TTC549 (cell line): ENCODE measurements around the gene SCYGR3.

ENCODE experiments used
- FAIRE-seq: peaks from 2 replicates; lab custom pipeline; 2012; peaks lifted over from hg19 to GRCh38; lab: Jason Lieb, UNC

SCYGR3 gene

GRCh38 chr2:227614740-227615139 lies at the start of gene SCYGR3:
Gene SCYGR3 (minus strand): TSS chr2:227614840. CDS start chr2:227614840, 0 bp downstream.
- FAIRE-seq, result no peak

DNA sequence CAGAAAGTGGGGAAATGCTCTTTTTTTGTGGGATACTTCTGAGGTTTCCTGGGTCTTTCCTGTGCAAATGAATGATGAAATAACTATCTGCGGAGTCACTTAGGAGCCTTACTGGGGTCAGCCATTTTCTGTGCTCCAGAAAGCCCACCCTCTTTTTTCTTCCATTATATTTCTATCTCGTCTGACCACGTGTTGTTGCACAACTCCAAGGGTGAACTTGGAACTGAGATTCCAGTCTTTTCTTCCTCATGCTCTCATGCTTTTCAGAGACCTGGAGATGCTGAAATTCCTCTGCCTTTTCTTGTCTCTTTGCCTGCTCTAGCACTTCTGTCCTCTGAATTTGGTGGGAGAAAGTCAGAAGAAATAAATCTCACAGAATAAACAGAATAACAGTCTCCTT lies 47.2 kb upstream of the SCYGR3 start:
- no peak for FAIRE-seq

DNA sequence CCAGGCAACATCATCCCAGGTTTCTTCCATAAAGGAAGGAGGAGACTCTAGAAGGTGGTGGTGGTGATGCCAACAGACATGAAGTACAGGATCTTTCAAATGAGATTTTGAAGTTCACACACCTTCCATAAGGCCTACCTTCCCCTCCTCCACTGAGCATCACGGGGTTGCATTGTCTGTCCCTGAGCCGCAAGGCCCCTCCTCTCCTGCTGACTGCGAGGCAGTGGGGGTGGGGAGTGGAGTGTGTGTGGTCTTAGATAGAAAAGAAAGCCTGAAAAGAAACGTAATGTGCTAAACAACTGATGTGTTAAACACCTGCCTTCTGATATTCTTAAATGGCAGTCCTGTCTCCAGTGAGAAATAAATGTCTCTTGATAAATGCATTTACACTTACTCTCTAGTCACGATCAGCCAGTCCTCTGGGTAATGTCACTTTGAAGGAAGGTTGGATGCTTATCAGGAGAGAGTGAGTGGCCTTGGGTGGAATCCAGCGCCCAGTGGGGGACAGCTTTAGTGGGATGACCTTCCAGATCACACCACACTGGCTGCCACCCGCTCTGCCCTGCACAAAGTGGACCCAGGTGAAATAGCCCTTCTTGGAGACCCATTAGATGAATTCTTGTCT lies 46.5 kb upstream of the SCYGR3 start:
- no peak for FAIRE-seq

- FAIRE-seq, result no peak
Measured at GRCh38 chr2:227657199-227657845, 42.7 kb upstream of the SCYGR3 start.

DNA sequence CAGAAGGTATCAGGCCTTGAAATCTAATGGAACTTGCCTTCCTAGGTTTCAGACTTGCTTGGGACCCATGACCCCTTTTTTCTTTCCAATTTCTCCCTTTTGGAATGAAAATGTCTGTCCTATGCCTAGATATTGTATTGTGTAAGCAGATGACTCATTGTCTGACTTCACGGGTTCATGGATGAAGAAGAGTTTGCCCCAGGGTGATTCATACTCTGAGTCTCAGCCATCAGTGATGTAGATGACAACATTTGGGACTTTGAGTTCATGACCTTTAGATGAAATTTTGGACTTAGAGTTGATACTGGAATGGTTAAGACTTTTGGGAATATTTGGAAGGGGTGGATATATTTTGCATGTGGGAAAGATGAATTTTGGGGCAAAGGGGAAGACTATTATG lies 40.8 kb upstream of the SCYGR3 start:
- FAIRE-seq, result no peak

- FAIRE-seq, result no peak
Measured at GRCh38 chr2:227654426-227654825, 39.8 kb upstream of the SCYGR3 start.

DNA sequence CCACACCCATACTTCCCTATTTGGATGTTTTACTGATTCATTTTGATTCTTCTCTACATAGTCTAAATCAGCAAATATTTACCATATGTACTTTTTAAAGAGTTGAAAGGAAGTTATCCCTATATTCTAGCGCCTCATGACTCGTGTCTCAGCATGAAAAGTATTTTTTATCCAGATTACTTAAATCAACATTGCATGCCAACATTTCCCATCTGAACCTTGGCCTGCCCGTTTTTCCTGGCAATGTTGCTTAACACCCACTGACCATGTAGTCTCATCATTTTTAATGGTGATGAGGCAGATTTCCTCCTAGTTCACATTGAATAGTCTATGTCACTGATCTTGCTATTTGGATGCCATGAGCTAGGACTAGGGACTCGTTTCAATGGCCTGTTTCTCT lies 38.8 kb upstream of the SCYGR3 start:
- no peak for FAIRE-seq

DNA sequence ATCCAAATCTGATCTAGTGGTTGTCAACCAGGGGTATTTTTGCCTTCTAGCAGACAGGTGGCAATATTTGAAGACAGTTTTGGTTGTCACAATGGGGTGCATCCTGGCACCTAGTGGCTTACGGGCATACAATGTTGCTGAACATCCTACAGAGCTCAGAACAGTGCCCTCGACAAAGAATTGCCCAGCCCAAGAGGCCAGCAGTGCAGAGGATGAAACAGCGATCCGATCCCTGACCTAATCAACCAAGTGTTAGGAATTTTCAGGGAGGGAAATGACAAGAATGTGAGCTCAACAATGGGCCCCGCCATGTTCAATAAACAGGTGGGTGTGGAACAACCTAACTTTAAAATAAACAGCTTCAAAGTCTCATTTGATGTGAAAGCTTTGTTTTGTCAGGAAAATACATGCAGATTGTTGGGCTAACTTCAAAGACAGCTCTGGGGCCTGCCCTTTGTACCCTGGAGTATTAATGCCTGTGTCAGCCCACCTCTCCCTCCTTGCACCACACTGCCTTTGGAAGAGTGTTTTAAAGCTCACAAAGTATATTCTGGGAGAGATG lies 29.4 kb upstream of the SCYGR3 start:
- no peak for FAIRE-seq

DNA sequence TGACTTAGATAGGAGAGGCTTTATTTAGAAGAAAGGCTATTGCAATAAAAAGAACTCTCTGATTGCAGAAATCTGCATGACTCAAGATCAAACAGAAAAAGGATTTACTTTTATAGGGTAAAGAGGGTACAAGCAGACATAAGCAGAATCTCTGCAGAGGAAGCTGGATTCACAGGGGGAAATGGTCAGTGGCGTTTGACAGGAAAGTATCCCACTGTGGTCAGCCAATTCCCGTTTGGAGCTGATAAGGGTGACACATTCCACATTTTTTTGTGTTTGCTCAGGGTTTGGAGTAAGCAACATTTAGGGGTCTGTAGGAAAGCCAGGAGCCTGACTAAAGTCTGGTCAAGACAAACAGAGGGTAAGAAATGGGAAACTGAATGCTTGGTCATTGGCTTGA lies 28.0 kb upstream of the SCYGR3 start:
- FAIRE-seq, result no peak

GRCh38 chr2:227634201-227634600 lies 19.6 kb upstream of the SCYGR3 start:
- no peak for FAIRE-seq

DNA sequence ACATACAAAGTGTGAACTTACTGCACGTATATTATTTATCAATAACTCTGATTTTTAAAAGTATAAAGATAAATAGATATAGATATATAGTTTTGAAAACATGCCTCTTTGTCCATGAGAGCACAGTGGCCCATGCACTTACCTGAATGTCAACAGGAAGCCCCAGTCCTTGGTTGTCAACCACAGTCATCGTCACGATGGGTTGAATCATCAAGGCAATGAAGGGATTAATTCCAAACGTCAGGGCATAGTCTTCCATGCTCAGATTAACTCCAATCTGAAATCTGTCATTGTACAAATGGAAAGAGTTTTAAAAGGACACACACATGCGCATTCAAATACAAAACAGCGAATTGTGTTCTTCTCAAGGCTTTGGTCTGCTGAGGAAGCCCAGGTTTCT lies 18.2 kb upstream of the SCYGR3 start:
- no peak for FAIRE-seq

DNA sequence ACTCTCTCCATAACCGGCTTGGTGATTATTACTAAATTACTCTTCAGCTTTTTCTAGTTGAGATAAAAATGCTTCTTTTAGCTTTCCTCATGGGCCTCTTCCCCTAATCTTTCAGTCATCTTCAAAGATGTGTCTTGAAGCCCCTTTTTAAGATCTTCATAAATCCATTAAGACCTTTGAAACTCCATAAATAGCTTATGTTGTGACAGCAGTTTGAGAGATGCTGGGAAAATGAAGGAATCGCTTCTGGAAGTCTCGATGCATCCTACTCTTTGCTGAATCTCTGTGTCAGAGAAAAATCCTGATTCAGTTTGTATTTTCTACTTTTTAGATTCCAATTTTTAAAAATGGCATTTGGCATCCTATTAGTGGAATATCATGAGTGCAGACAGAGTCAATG lies 15.7 kb upstream of the SCYGR3 start:
- FAIRE-seq, result no peak

- FAIRE-seq, result no peak
Measured at GRCh38 chr2:227629435-227629834, 14.8 kb upstream of the SCYGR3 start.

- FAIRE-seq, result no peak
Measured at GRCh38 chr2:227627769-227628168, 13.1 kb upstream of the SCYGR3 start.

GRCh38 chr2:227626580-227627151 lies 12.0 kb upstream of the SCYGR3 start:
- FAIRE-seq, result no peak

- no peak for FAIRE-seq
Measured at GRCh38 chr2:227625420-227625819, 10.8 kb upstream of the SCYGR3 start.

DNA sequence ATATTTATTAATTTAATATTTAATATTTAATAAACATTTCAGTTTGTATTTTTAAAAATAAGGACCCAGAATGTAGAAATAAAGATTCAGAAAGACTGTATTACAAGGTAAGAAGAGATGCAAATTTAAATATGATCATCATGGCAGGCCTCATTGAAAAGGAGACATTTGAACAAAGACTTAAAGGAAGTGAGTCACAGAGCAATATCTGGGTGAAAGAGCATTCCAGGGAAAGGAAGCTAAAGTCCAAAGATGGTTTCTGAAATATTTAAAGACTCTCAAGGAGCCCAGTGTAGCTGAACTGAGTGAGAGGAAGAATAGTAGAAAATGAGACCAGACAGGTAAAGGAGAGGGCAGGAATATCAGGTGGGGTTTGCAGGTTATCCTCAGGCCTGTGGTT lies 8.6 kb upstream of the SCYGR3 start:
- FAIRE-seq, result no peak

- FAIRE-seq, result no peak
Measured at GRCh38 chr2:227617316-227618230, 2.9 kb upstream of the SCYGR3 start, which contains the start of gene SCYGR4. Gene SCYGR4 (plus strand): TSS chr2:227617498. CDS start chr2:227617498, 0 bp downstream.

- FAIRE-seq, result no peak
Measured at GRCh38 chr2:227616631-227617030, 2.0 kb upstream of the SCYGR3 start.

GRCh38 chr2:227615906-227616305 lies 1.3 kb upstream of the SCYGR3 start:
- FAIRE-seq, result no peak

DNA sequence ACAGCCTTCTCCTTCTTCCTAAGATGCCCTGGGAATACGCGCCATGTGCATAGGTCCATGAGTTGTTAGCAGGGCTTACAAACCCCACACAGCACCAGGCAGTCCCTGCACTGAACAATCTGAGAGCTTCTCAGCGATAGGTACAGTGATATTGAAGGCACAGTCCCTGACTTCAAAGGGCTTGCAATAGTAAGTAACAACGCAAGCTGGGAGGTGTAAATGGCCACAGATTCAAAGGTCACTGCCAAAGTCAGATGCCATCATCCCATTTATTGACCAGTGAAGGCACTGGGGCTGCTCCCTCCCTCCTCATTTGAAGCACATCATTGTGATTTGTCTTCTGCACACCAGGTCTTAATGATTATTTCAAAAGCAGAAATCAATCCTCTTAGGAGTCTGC lies 541 bp upstream of the SCYGR3 start:
- FAIRE-seq, result no peak

DNA sequence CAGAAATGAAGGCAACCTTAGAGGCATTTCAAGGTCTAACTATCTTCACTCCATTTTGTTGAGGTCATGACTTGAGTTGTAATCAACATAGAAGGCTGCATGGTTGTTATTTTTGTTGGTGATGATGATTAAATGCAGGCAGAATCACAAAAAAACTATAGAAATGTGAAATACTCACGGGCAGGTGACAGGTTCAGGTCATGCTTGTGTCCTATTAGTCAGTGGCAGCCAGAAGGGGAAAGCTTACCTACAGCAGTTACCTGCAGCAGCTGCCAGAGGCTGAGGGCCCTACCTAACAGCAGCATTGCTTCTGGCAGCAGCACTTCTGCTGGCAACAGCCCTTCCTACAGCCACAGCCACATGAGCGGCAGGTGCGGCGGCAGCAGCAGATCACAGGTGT lies 394 bp downstream of the SCYGR3 start:
- FAIRE-seq, result no peak

- FAIRE-seq, result no peak
Measured at GRCh38 chr2:227613272-227613660, 1.4 kb downstream of the SCYGR3 start.
